ENCODE measurements around the gene TOPBP1.
"Not testable (repeated sequence)": the region's sequence is repeated elsewhere in the genome, so short reads cannot be mapped to it uniquely, and the experiment has no call there.

The TOPBP1 gene

DNA sequence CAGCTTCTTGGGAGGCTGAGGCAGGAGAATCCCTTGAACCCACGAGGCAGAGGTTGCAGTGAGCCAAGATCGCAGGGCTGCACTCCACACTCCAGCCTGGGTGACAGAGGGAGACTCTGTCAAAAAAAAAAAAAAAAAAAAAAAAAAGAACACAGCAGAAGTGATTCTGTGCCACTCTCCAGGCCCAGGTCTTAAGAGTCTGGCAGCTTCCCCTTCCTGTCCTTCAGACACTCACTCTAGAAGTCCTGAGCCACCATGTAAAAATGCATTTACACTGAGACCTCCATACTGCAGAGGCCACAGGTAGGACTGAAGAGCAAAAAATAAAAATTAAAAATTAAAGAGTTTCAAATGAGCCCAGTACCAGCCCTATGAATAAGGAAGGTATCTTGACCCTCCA lies 100.1 kb downstream of the TOPBP1 start:
- DNase-seq (ENCODE audit: low spot score in 2 of 2) (no peak), ATAC-seq (ENCODE audit: low read depth) (peak; percentile 81)
- Mint-ChIP-seq H3K9me3 (no peaks in the 10 kb centered on the region), H3K27ac (no peak overlapping the region), H3K4me3 (no peak overlapping the region), H3K36me3 (peaks cover 2% of the 10 kb centered on the region), H3K27me3 (no peaks in the 10 kb centered on the region), H3K4me1 (peaks cover 6% of the 10 kb centered on the region)

DNA sequence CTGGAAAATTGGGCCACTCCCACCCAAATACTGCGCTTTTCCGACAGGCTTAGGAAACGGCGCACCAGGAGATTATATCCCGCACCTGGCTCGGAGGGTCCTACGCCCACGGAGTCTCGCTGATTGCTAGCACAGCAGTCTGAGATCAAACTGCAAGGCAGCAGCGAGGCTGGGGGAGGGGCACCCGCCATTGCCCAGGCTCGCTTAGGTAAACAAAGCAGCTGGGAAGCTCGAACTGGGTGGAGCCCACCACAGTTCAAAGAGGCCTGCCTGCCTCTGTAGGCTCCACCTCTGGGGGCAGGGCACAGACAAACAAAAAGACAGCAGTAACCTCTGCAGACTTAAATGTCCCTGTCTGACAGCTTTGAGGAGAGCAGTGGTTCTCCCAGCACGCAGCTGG lies 110.2 kb downstream of the TOPBP1 start:
- H3K4me1 Mint-ChIP-seq, result peaks cover 13% of the 10 kb centered on the region
- ATAC-seq (ENCODE audit: low read depth); H3K36me3 Mint-ChIP-seq; H3K27me3 Mint-ChIP-seq; H3K4me3 Mint-ChIP-seq; H3K9me3 Mint-ChIP-seq; H3K27ac Mint-ChIP-seq; DNase-seq (ENCODE audit: low spot score in 2 of 2): not testable (repeated sequence)

Measured in memory B cell (primary cell).